Measurements from ENCODE around the gene MAP3K7.

MAP3K7 gene

GRCh38 chr6:90469906-90470305 is 117.0 kb downstream of the MAP3K7 start:
- no peak overlapping the region for H3K27ac ChIP-seq
- no peak for TF ChIP-seq CTCF (conservative IDR thresholded peaks at IDR 0.05)

GRCh38 chr6:90468859-90469258 is 118.0 kb downstream of the MAP3K7 start:
- no peak for TF ChIP-seq CTCF (conservative IDR thresholded peaks at IDR 0.05)
- H3K27ac ChIP-seq: no peak overlapping the region

GRCh38 chr6:90468080-90468479 is 118.8 kb downstream of the MAP3K7 start:
- no peak for TF ChIP-seq CTCF (conservative IDR thresholded peaks at IDR 0.05)
- H3K27ac ChIP-seq: no peak overlapping the region

GRCh38 chr6:90467546-90467945 is 119.3 kb downstream of the MAP3K7 start:
- no peak for TF ChIP-seq CTCF (conservative IDR thresholded peaks at IDR 0.05)
- no peak overlapping the region for H3K27ac ChIP-seq

GRCh38 chr6:90466154-90466940 is 120.5 kb downstream of the MAP3K7 start:
- H3K27ac ChIP-seq: no peak overlapping the region
- no peak for TF ChIP-seq CTCF (conservative IDR thresholded peaks at IDR 0.05)

GRCh38 chr6:90465686-90466085 is 121.2 kb downstream of the MAP3K7 start:
- no peak overlapping the region for H3K27ac ChIP-seq
- TF ChIP-seq CTCF (conservative IDR thresholded peaks at IDR 0.05): no peak

- no peak for TF ChIP-seq CTCF (conservative IDR thresholded peaks at IDR 0.05)
- H3K27ac ChIP-seq: no peak overlapping the region
These were observed 122.4 kb downstream of the MAP3K7 start for GRCh38 chr6:90464507-90464906.
